ENCODE measurements around the gene CLPTM1L.

Gene CLPTM1L, protein sequence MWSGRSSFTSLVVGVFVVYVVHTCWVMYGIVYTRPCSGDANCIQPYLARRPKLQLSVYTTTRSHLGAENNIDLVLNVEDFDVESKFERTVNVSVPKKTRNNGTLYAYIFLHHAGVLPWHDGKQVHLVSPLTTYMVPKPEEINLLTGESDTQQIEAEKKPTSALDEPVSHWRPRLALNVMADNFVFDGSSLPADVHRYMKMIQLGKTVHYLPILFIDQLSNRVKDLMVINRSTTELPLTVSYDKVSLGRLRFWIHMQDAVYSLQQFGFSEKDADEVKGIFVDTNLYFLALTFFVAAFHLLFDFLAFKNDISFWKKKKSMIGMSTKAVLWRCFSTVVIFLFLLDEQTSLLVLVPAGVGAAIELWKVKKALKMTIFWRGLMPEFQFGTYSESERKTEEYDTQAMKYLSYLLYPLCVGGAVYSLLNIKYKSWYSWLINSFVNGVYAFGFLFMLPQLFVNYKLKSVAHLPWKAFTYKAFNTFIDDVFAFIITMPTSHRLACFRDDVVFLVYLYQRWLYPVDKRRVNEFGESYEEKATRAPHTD

DNA sequence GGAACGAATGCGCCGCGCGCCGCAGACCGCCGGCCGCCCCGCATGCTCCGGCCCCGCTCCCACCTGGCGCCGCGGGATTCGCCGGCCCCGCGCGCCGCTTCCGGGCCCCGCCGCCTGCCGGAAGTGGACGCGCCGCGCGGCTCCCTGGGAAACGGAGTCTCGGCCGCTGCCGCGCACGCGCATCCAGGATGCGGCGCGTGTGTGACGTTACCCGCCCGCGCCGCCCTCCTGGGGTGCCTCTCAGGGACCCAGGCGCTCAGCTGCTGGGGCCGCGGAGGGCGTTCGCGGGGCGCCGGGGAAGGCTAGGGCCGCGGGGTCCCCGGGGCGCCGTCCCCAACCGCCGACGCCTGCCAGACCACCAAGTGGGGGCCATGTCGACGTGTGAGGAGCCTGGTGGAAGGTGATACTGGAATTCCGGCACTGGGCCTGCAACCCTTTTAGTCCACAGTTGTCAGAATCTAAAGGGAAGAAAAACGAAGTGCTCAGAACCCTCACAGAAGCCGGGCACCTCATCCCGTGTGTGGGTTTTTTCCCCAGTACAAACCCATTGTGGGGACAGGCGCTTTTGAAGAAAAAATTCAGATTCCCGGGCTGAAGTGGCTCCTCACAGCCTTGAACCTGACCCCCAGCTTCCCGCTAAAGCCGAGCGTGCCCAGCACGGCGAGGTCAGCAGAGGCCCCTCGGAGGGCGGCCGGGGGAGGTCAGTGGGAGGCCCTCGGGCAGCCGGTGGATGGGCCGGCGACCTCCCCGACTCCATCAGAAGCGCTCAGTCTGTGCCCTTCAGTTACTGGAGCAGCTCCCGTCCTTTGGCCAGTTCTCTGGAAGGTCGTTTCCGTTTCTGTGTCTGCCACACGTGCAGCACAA is at the start of gene CLPTM1L:
CLPTM1L (minus strand) TSS at position 125 of the 864 bp plus-strand sequence. CDS start 258 bp downstream, outside the sequence.
- DNase-seq = peak; percentile 95

GRCh38 chr5:1393571-1394501 is 48.9 kb upstream of the CLPTM1L start:
- no peak for DNase-seq

DNA sequence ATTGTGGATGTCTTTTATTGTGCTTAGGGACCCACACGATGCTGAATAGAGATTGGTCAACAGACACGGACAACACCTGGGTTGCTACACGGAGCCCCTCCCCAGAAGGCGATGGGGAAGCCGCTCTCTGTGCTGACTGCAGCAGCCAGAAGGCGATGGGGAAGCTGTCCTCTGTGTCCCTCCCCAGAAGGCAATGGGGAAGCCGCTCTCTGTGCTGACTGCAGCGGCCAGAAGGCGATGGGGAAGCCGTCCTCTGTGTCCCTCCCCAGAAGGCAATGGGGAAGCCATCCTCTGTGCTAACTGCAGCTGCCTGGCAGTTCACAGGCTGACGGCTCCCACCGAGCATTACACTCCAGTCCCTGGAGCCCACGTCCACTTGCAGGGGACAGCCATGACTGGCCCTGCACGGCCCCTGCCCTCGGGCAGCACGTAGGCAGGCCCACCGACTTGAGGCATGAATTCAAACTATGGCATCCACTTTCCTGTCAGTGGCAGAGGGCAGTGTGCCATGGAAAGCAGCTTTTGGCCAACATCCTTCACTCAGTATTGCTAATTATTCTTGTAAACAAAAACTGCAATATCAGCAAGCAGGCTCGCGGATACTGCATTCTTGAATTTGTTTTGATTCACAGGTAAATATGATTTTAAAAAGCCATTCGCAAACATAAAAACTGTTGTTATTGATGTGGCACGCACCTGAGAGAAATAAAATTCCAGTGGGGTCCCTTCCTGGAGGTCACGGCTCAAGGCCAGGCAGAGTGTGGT is 48.1 kb upstream of the CLPTM1L start:
- no peak for DNase-seq

GRCh38 chr5:1392261-1392660 is 47.4 kb upstream of the CLPTM1L start:
- DNase-seq = no peak

- no peak for DNase-seq
Measured at GRCh38 chr5:1391691-1392090, 46.8 kb upstream of the CLPTM1L start.

GRCh38 chr5:1390861-1391600 is 46.1 kb upstream of the CLPTM1L start:
- no peak for DNase-seq

GRCh38 chr5:1390333-1390732 is 45.4 kb upstream of the CLPTM1L start:
- no peak for DNase-seq

DNA sequence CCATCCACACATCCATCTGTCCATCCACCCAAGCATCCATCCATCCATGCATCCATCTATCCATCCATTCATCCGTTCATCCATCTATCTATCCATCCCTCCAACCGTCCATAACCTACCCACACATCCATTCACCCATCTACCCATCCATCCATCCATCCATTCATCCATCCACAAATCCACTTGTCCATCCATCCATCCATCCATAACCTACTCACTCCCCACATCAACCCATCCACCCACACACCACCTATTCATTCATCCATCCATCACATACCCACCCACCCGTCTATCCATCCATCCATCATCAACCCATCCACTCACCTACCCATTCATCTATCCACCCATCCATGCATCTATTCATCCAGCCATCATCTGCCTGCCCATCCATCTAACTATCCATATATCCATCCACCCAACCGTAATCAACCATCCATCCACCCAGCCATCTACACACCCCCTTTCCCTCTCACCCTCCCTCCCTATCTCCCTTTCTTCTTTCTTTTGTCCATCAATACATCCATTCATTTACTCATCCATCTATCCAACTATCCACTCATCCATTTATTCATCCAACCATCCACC is 43.6 kb upstream of the CLPTM1L start:
- DNase-seq = no peak

- DNase-seq = no peak
Measured at GRCh38 chr5:1387876-1388275, 43.0 kb upstream of the CLPTM1L start.

DNA sequence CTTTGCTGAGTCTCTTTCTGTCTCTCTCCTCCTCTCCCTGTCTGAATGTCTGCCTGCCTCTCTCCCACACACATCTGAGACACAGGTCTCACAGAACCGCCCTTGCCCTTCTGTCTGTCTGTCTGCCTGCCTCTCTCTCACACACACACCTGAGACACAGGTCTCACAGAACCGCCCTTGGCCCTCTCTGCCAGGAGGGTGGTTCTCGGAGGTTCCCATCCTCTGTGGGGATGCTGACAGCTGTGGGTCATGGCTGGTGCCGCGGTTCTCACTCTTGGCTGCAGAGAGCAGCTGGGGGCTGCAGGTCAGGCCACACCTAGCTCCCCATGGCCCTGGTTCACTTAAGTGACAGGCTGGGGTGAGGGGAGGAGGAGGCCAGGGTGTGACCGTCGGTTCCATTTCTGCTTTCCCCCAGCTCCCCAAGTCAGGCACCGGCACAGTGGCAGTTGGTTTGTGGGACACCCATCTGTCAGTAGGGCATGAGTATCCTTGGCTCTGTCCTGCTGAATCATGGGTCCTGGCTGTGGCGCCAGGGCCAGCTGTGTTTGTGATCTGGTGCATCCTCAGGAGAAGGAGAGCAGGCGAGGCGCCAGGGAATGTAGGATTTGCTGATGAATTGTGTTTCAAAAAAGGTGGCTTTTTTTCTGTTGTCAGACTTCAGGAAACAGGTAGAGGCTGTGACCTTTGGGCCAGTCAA is 42.3 kb upstream of the CLPTM1L start:
- DNase-seq = no peak

DNA sequence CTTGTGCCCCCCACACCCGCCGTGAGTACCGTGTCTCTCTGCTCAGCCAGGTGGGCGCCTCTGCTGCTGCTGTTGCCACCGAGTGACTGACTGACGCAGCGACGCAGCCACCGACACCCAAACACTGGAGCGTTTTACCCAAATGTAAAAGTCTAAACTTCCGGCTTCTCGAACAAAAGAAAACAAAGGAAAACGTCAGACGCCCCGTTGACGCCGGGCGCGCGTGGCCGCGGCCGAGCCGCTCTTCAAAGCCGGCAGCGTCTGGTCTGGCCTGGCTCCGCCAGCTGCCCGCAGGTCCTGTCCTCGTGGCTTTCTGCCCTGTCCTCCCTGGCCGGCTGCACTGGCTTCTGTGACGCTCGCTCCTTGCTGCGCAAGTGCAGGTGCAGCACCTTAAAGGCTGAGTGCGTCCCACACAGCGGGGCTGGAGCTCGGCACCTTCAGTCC is 41.4 kb upstream of the CLPTM1L start:
- DNase-seq = peak; percentile 56

DNA sequence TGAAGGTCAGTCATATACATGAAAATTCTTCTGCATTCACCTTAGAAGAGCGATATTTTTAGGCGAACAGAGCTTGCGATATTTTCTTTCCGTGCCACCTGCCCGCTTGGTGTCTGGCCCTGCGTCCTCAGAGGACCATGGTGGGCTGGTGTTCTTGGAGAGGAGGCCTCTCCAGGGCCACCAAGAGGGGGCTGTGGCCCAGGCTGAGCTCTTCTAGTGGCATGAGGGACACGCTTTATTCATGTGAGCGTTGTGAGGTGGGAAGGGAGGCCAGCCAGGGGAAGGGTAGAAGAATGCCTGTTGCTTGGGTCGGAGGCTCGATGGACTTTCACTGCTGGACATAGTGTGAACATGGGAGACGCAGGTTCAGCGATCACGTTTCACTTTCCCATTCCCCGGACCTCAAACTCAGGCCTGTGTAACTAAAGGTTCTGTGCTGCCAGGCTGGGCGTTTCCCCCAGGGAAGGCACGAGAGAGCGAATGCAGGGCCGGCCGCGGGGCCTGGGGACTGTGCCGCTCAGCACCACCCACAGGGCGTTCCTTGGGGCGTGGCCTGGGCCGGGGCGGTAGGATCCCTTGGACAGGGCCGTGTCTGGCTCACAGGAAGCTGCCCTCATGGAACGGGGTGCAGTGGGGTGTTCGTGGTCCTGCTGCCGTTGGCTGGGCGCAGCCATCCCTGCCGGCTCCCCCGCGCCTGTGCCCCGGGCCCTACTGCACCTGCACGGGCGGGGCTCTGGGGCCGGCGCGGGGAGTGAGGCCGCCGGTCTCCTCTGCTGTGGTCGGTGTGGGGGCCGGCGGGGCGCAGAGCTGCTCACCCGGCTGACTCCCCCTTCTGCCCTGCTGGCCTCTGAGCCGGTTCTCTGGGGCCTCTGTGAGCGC is 40.7 kb upstream of the CLPTM1L start:
- DNase-seq = peak; percentile 89

GRCh38 chr5:1384521-1384920 is 39.6 kb upstream of the CLPTM1L start:
- no peak for DNase-seq

DNA sequence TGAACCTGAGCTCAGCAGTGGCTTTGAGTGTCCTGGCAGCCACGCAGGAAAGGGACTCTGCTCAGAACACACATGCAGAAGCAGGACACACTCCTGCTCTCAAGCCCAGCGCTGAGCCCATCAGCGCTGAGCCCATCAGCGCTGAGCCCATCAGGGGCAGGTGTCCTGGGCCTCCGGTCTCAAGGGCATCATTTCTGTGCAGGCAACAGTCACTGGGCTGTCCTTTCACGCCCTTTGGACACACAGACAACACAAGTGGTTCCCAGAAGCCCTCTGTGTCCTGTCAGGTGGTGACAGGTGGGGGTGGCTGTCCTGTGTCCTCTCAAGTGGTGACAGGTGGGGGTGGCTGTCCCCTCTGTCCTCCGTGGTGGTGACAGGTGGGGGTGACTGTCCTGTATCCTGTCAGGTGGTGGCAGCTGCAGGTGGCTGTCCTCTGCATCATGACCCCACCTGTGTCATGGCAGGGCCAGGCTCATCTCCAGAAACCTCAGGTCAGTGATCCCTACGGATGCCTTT is 39.0 kb upstream of the CLPTM1L start:
- no peak for DNase-seq

- DNase-seq = no peak
Measured at GRCh38 chr5:1383344-1383743, 38.4 kb upstream of the CLPTM1L start.

DNA sequence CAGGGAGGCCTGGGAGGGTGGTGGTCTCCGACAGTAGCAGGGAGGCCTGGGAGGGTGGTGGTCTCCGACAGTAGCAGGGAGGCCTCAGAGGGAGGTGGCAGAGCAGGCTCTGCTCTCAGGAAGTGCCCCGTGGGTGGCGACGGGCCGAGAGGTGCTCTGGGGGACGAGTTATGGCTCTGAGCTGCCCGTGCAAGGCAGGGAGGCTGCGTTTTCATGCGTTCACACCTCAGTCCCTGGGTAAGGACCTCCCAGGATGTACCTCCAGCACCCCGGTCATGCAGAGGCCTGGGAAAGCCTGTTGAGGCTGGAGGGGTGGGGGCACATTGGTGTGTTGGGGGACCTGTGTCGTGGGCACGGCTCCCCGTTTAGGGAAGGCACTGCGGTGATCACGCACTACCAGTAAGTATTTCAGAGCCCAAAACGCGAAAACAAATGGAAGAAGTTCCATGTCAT is 37.4 kb upstream of the CLPTM1L start:
- no peak for DNase-seq

GRCh38 chr5:1381370-1382247 is 36.7 kb upstream of the CLPTM1L start:
- no peak for DNase-seq

Measured in suppressor macrophage treated with lipopolysaccharide for 4 hours (primary cell).